Suppressor macrophage treated with lipopolysaccharide for 4 hours (primary cell): ENCODE data around the gene FAM240A.

Source experiments
- DNase-seq: peaks from one replicate; pipeline ENCODE4 v3.0.0-alpha.2; 2020

The FAM240A gene

DNA sequence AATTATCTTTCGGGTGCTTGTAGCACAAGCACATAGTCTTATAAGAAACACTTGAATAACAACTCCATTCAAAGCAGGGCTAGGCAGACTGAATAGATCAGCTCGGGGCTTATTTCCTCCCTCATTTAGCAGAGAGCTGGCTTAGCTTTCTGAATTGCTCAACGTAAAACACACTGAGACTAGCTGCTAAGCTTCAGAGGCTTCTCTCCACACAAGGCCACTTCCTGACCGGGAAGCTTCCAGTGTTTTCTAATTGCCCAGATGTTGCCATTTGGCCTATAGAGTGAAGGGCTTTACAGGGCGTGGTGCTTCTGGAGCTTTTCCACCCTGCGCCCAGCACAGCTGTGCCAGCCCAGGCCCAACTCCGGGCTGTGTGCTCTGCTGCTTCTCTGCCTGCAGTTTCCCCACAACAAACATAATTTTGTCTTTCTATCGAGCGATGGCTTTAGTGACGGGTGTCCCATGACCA, 16.6 kb downstream of the FAM240A start:
- DNase-seq, result no peak

DNA sequence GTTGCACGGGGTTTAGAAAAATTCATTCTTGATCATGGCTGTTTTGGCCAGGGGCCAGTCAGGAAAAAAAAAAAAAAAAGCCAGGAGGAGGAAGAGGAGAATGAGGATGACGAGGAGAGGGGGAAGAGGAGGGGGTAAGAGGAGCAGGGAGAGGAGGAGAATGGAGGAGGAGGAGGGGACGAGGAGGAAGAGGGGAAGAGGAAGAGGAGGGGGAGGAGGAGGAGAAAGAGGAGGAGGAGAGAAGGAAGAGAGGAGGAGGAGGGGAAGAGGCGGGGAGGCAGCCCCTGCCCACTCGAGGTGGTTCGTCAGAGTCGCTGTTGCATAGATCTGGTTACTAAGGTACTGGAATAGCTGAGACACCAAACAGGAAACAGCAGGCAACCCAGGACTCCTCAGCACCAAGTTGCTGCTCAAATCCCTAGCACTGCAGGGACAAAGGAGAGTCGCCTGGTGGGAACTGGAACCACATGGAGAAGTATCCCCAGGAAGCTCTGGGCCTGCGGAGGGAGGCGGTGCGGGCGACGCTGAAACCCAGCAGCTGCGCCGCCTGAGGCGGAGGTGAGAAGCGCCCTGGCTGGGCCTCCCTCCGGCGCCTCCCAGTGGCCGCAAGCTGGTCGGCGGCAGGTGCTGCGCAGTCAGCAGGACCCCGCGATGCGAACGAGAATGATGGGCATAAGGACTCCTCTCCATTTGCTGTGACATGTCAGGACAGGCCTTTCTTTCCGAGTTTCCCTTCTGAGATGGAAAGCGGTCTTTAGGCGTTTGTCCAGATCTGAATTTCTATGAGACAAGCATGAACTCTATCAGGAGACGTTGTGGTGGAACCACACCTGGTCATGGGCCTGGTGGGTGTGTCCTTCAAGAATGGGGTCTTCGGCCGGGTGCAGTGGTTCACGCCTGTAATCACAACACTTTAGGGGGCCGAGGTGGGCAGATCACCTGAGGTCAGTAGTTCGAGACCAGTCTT, 17.5 kb downstream of the FAM240A start:
- DNase-seq, result peak; percentile 76

DNA sequence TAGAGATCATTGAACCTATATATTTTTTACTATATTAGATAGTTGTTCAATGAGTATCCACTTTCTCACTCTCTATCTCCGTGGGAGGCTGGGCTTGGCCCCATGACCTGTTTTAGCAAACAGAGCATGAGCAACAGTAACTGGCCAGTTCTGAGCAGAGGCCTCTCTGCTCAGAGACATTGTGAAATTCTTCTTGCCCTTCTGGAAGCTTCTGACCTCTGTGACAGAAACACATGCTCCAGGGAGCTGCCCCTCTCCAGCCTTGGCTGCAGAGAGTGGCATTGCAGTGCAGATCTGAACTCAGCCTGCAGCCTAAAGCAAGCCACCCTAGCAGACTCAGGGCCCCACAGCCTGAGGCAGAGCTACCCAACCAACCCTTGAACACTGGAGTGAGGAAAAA, 20.5 kb downstream of the FAM240A start:
- peak; percentile 62 for DNase-seq

DNA sequence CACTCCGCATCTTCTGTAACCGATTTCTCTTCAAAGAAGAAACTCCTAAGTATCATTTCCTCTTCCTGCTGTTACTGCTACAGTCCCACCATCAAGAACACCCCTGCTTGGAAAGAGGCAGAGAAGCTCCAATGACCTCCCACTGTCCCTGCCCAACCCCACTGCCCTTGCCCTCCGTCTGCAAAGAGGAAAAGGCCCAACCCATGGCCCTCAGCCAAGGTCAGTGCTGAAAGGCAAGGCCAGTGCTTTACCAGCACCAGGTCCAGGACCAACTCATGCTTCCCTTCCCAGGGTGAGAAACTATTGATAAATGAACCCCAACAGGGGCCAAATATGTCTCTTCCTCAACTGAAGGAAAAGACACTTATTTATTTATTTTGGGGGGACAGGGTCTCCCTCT, 22.5 kb downstream of the FAM240A start:
- DNase-seq, result no peak

DNA sequence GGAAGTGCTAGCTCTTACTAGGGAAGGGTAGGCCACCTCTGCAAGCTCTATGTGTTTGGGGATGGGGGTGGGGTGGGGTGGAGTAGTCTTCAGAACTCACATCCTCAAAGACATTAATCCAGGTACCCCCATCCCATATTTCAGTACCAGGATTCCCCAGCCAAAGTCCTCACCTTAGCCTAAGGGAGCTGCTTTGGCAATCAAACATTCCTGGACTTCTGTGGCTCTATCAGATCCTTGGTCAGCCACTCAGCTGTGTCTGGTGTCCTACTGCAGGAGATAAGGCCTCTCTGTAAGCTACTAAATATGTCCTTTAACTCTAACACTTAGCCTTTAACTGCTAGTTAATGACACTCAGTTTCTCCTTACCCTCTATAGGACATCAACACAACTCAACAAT, 26.9 kb downstream of the FAM240A start:
- DNase-seq, result no peak

DNA sequence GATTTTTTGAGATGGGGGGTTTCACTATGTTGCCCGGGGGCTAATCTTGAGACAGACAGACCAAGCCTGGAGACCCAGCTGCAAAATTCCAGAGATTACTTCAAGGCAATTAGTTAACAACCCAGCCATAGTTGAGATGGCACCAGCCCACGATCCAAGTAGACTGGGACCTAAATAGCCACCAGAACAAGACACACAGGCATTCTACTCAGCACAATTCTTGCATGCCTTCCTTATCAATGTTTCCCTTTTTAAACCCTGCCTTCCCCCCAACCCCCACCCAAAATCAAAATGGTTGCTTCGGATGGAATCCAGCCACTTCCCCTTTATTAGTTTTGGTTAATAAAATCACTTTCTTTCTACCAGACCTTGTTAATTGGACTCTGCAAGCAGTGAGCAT, 28.6 kb downstream of the FAM240A start:
- no peak for DNase-seq

DNA sequence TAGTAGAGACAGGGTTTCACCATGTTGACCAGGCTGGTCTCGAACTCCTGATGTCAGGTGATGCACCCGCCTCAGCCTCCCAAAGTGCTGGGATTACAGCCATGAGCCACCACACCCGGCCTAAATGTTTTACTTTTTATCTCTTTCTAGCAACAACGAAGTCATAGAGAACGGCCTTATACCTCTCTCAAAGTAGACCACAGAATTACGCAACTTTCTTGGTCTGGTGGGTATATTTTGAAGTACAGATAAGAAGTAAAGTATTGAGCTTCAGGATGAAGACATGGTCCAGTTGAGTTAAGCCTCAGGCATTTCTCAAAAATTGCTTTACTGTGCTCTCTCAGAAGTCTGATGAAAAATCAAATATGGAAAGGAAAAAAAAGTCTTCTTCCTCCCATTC, 30.6 kb downstream of the FAM240A start:
- DNase-seq, result no peak

DNA sequence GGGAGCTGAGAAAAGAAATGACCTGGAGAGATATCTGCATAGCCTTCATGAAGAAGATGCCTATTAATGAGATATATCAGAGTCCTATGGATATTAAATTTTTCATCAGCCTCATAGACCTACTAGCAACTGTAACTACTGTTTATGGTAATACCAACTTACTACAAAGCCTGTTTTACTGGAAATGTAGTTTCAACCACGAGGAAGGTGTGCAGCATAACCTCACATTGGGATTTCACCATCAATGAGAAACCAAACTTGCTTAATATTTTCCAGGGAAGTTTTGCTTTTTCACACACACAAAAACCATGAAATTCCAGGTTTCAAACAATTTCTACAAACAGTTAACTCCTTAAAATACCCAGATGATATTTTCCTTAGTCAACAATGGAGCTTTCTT, 31.4 kb downstream of the FAM240A start:
- DNase-seq, result no peak

DNA sequence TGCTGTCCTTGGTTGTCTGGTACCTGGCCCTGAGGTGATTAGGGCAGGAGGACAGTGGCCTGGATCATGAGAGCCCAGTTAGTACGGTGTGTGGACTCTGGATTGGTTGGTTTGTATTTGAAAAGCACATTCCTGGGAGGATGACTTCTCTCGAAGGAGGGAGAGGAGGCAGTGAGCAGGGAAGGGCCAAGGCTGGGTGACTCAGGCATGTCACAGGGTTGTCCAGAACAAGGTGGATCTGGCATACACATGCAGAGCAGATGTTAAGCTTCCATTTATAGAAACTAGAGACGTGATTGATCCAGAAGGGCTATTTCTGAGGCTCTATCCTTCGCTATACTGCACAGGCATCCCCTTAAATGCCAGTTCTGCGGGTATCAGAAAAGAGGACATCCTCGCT, 34.4 kb downstream of the FAM240A start:
- no peak for DNase-seq

DNA sequence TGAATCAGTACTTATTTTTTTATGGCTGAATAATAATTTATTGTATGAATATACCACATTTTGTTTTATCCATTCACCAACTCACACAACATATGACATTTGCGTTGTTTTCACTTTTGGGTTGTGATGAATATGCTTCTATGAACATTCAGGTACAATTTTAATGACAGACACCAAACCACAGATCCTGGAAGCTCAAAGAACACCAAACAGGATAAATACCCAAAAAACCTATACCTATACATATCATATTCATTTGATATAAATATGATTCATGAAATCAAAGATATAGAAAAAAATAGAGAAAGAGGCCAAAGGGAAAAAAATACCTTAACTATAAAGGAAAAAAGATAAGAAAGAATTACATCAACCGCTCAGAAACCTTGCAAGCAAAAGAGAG, 35.8 kb downstream of the FAM240A start:
- DNase-seq, result no peak

DNA sequence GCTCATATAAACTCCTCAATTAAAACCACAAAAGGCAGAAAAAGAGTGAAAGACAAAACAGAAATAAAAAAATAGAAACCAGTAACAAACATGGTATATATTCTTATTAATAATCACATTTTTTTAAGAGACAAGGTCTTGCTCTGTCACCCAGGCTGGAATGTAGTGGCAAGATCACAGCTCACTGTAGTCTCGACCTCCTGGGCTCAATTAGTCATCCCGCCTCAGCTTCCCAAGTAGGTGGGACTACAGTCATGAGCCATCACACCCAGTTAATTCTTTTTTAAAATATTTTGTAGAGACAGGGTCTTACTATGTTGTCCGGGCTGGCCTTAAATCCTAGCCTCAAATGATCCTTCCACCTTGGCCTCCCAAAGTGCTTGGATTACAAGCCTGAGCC, 37.1 kb downstream of the FAM240A start:
- no peak for DNase-seq

DNA sequence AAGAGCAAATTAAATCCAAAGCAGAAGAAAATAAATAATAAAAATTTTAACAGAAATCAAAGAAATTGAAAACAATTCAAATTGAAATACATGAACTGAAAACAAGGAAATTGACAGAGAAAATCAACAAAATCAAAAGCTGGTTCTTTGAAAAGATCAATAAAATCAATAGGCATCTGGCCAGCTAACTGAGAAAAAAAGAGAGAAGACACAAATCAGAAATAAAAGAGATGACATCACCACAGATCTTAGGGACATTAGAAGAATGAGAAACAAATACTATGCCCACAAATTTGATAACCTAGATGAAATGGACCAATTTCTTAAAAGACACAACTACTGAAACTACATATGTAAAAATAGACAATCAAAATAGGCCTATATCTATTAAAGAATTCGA, 38.8 kb downstream of the FAM240A start:
- no peak for DNase-seq

DNA sequence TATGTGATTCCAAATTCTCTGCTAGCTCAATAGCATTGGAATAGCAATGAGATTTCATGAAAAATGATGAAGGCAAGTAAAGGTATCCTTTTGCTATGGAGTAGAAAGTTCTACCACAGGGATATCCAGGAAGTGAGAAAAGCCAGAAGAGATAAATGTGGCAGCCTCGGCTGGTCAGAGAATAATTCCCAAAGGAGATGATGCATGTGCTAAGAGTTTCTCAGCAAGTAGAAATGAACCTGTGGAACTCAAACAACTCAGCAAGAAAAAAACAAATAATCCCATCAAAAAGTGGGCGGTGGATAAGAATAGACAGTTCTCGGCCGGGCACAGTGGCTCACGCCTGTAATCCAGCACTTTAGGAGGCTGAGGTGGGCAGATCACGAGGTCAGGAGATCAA, 42.9 kb downstream of the FAM240A start:
- DNase-seq, result no peak

DNA sequence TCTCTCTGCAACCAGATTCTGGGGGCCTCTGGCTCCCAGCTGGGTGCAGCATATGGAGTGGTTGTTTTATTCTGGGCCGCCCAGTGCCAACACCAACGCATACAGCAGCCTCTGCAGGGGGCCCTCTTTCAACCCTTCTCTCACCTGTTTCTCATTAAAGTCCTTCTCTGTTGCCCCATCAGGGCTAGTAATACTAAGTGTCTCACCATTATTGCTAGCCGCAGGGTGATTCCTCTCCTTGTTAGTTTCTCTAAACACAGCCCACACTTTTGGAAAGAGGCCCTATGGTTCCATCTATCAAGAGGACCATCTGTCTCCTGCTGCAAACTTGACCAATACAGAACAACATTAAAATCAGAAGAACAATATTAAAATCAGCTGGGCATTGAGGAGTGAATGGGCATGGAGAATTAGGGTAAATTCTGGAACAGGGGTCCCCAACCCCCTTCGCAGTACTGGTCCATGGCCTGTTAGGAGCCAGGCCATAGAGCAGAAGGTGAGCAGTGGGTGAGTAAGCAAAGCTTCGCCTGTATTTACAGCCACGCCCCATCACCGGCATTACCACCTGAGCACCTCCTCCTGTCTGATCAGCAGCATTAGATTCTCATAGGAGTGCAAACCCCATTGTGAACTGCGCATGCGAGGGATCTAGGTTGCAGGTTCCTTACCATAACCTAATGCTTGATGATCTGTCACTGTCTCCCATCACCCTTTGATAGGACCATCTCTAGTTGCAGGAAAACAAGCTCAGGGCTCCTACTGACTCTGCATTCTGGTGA, 44.6 kb downstream of the FAM240A start:
- no peak for DNase-seq

DNA sequence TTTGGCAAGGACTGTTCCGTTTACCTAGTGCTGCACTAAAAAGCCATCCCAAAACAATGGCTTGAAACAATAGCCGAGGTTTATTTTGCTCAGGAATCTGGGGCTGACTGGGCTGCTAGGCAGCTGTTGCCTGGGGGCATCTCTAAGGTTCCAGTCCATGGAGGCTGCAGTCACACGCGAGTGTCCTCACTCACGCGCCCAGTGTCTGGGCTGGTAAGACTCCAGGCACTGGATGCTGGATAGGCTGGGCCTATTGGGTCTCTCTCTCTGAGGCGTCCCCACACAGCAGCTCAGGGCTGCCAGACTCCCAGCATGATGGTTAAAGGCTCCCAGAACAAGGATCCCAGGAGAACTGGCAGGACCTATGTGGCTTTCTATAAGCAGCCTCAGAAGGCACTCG, 47.0 kb downstream of the FAM240A start:
- no peak for DNase-seq

DNA sequence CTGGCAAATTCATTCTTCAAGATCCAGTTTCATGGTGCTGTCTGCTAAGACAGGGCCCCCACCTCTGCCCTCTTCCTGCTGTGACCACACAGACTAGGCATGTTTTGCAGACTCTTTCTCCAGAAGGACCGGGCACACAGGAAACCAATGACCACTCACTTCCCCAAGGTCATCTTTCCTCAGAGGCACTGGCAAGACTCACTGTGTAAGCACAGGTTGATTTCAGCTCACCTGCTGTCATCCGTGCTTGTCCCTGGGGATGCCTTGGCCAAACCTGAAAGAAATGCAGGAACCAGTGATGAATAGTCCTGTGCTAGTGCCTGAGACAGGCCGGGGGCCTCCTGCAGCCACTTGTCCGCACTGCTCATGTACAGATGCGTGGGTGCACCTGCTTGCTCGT, 47.7 kb downstream of the FAM240A start:
- DNase-seq, result no peak

DNA sequence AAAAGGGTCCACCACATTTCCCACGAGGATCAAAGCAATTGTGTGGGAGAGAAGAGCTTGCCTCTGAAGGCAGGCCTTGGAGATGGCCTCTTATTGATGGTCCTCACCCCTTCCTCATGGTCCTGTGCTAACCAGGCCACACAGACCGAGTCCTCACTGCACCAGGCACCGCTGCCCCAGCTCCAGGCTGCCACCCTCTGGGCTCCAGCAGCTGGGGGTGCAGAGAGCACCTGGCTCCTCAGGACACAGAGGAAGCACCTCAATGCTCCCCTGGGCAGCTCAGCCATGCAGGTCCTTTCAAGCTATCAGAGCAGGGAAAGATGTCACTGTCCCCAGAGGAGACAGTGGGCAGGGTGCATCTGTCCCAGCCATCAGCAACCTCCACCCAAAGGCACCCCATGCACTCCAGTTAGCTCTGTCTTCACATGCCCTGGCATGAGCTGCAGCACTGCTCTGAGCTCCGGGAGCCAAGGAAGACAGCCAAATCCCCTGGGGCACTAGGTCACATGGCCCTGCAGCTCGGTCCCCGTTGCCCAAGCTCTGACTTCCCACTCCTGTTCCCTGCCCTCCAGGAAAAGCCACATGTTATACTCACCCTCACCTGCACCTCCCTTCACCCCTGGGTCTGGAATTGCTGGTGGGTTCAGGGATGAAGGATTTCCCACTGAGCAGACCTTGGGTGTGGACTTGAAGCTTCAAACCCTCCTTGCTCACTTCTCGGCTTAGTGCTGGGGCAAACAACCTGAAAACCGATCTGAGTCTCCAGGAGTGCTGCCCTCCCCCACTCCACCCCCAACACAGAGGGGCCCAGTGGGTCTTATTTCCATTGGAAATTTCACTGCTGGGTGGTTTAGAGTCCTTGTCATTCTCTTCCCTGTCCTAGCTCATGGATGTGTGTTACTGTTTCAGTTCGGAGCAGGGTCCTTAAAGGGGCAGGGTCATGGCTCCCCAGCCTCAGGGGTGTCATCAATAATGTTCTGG, 48.5 kb downstream of the FAM240A start:
- no peak for DNase-seq

DNA sequence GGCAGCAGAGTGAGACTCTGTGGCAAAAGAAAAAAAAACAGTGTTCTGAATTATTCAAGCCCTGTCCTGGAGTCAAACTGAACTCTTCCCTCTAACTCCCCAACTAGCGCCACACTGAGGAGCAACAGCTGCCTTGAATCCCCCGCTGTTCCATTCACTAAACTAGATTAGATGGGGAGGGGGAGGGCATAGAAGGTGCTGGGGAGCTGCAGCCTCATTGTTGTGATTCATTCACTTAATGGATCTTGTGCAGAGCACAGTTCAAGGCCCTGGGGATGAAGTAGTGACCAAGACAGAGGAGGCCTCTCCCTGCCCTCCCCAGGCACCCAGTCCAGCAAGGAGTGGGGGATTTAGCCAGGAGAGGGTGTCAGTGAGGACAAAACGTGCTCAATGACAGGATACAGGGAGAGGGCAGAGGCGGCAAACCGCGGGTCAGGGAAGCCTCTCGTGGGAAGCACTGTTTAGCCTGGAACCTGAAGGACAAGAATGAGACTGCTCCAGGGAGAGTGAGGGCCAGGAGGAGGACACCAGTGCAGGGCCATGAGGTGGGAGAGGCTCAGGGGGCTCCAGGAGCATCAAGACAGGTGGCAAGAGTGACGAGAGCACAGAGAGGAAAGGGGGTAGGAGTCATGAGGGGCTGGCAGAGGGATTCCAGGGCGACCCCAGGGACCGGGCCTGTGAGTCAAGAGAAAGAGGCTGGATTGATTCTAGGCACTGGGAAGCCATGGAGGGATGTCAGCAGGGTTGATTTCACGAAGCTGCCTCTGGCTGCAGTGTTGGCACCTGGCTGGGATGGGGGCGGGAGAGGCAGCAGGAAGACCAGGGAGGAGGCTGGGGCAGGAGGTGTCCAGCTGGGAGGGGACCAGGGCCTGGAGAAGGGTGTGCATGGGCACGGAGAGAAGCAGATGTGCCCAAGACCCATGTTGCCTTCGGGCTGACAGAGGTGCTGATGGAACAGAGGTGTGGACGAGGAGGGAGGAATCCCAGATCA, 49.7 kb downstream of the FAM240A start:
- DNase-seq, result no peak

DNA sequence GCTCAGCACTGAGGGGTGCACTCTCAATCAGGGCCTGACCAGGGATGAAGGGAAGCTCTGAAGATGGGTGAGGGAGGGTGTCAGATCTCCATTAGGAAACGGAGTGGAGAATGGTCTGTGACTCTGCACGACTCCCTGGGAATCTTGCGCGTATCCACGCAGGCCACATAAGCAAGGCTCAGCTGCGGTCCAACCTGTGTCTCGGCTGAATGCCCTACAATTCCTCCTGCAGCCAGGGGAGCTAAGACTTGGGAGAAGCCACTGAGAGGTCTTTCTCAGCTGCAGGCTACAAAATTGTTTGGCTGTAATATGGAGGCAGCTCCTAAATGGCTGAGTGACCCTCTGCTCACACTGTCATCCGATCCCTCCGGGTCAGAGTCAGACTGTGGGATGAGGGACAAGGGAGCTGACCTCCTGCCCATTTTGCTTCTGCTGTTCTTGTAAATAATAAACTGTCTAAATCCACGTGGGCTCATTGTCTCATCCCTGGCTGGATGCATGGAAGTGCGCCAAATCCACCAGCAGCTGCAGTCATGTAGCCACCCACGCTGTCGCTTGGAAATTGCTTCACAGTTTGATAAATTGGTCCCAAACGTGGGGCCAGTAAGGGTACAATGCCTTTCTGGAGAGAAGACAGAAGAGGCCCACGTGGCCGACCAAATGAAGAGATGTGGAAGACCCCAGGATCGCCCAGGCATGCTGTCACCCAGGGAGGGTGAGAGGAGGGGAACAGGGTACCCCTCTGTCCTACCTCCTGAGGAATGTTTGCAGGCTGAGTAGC, 50.6 kb downstream of the FAM240A start:
- DNase-seq, result no peak

DNA sequence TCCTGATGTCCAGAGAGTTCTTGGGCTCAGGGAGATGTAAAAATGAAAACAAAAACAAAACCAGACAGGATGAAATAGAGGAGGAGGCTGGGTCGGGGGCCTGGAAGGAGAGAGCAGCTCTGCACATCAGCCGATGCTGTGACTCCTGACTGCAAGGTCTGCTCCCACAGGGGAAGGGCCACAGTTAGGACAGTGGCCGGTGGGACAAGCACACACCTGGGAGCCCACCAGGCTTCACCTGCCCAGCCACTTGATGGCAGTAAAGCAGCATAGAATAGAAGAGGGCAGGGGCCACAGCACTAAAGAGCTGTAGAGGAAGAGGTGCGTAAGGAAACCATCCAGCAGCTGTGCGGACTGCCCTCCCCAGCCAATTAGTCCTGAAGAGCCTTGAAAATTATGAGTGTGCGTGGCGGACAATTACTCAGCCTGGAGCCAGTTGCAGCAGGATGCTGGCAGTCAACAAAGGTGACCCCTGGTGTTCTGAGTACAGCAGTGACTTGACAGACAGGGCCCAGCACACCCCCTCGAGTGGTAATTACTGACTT, 51.3 kb downstream of the FAM240A start:
- no peak for DNase-seq
